Inflammatory macrophage treated with lipopolysaccharide for 1 hour (primary cell): ENCODE results near the gene PHF12.
A peak's percentile ranks its signal among the peaks of the same experiment; 100 is the strongest.

Source experiments
- DNase-seq, 2 donors: peaks; one replicate each; pipeline ENCODE4 v3.0.0-alpha.2; 2020 to 2022

The PHF12 gene

GRCh38 chr17:28900986-28901726, 50.2 kb downstream of the PHF12 start:
- DNase-seq, result no peak

DNA sequence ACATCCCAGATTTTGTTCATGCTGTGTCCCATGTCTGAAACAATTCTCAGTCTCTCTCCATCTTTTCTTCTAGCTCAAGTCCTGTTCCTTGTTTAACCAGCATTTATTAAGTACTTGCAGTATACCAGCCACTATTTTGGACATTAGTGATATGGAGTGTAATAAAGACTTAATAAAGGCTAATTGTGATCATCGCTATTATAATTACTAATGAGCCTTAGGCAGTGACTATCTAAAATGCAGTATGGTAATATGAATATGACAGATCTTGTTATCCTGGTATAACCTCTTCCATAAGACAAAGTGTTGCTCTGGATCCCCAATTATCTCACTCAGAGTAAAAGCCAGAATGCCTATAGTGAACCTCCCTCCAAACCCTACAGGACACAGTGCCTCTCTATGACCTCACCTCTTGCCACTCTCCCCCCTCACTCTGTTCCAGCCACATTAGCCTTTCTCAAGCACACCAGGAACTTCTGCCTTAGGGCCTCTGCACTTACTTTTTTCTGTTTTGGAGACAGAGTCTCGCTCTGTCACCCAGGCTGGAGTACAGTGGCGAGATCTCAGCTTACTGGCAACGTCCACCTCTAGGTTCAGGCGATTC, 52.0 kb downstream of the PHF12 start:
- no peak for DNase-seq

DNA sequence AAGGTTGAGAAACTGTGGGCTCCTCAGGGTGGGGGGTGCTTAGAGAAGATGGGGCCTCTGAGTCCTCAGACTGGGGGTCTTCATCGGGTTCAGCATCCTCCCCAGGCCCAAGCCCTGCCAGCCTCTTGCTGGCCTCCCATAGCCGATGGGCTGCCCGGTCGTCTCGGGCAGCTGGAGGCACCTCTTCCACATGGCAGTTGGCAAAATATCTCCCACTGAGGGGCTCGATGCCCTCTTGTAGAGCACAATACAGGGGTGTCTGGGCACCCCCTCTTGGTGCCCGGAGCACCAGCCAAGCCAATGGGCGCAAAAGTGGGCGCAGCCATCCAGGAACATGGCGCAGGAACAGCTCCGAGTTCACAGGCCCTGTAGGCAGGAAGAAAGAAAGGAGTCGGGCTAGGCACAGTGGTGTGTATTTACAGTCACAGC, 52.8 kb downstream of the PHF12 start:
- no peak for DNase-seq

DNA sequence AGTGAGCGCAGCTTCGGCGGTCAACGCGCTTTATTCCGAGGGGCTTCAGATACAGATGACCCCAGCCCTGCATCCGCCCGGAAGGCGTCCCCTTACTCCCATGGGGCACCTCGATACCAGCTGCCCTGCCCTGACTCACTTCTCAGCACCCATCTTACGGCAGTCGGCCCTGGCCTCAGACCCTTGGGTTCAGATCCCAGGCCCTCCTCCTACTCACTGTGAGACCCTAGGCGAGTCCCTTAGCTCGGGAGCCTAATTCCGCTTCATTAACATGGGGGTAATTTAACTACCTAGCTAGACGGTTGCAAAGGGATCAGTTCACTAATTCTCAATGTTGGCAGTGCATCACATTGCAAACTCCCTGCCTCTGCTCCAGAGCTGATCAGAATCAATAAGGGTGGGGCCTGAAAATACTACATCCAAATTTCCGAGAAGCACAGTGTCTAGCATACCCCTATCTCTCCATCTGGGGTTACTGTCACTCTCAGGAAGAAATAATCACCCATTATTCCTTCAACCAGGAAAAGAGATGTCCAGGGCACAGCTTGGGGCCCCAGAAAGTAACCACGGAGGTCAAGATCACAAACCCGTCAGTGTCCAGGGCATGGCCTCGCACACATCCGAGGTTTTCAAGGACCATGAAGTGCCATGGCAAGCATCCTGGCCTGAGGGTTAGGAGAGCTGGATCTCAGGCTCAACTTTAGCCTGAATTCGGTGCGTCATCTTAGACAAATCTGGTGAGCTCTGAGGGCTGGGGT, 53.4 kb downstream of the PHF12 start:
- no peak for DNase-seq

GRCh38 chr17:28896884-28897768, 54.2 kb downstream of the PHF12 start, which contains the start of gene FLOT2:
TSS of gene FLOT2 (minus strand) at chr17:28897733. CDS start at chr17:28897574, 159 bp downstream.
- peak; percentile 89 to 94 for DNase-seq

DNA sequence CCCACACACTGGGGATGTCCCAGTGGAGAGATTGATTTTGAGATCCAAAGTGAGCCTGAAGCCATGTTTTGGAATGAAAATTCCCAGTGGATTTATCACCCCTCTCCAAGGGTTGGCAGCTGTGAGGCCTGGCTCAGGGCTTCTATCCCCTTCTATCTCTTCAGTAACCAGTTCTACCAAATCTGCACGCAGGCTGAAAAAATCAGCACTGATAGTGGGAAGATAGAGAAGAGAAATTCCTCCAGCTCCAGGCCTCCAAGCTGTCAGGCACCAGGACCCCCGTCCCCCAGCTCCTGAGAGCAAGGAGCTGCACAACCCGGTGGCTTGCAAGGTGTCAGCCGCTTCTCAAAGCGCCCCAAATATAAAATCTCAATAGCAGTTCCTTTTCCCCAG, 54.8 kb downstream of the PHF12 start:
- DNase-seq, result no peak

- peak in 1 of 2 donors; percentile 12 for DNase-seq
Observed at GRCh38 chr17:28895794-28896447, 55.4 kb downstream of the PHF12 start.

GRCh38 chr17:28893248-28894183, 57.8 kb downstream of the PHF12 start:
- peak; percentile 82 to 88 for DNase-seq

DNA sequence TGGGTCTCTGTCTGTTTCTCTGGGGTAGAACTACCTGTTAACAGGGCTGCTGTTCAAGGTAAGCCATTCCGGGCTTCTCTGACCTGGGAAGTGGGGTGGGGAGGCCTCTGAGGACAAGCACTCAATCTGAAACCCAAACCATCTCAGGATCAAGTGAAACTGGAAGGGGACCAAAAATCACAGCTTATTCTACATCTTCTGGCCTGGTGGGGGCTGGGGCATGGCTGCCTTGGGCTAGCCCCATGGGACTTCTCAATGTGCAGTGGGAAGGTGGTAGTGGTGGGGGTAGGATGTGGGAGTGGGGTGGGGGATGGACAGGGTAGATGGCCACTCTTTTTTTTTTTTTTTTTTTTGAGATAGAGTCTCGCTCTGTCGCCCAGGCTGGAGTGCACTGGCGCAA, 59.3 kb downstream of the PHF12 start:
- no peak for DNase-seq

GRCh38 chr17:28891201-28891600, 60.1 kb downstream of the PHF12 start:
- DNase-seq, result no peak

DNA sequence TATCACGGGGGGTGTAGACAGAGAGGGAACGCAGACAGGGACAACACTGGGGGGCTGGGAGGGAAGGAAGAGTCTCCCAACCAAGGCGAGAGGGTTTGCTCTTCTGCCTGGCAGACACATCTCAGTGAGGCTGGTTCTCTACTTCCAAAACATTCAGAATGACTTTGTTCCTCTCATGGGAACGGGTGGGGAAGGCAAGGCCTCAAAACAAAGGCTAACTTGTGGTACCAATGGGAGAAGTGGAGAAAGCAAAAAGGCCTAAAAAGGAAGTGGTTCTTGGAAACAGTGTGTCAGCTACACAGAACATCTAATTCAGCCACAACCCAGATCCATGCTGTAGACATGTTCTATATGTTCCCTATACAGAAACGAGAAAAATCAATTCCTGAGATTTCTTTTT, 61.3 kb downstream of the PHF12 start:
- DNase-seq, result peak in 1 of 2 donors; percentile 38

DNA sequence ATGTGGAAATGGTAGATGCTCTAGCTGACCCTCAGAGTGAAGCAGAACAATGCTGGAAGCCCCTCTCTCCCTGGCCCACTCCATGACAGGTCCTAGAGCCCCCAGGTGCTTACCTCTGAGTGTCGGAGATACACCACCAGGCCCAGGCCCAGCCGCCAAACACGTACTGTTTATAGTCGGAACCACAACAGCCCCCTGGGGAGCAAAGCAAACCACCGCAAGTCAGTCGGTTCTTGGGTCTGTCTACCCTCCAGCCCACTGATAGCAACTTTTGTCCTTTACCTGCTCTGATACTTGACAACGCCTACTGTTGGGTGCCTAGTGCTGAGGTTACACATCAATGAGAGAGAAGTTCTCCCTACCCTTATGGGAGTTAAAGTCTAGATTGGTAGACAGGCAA, 62.5 kb downstream of the PHF12 start:
- no peak for DNase-seq

GRCh38 chr17:28887871-28888471, 63.3 kb downstream of the PHF12 start:
- peak; percentile 31 to 44 for DNase-seq

DNA sequence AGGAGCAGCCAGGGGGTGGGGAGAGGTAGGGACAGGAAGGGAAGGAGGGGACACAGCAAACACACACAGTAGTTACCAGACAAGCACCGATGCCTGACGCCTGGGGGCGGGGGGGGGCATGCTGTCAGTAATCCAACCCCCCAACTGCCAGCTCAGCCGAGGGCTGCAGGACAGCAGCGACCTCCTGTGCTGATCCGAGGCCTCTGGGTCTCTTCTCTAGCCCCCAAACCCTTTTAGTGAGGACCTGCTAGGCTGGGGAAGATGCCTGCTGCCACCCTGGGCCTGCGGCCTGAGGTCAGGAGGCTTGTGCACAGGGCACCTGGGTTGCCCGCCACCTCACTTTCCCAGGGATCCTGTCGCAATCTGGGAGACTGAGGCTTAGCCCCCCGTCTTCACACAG, 65.4 kb downstream of the PHF12 start:
- no peak for DNase-seq

GRCh38 chr17:28885363-28885762, 66.0 kb downstream of the PHF12 start:
- DNase-seq, result no peak

DNA sequence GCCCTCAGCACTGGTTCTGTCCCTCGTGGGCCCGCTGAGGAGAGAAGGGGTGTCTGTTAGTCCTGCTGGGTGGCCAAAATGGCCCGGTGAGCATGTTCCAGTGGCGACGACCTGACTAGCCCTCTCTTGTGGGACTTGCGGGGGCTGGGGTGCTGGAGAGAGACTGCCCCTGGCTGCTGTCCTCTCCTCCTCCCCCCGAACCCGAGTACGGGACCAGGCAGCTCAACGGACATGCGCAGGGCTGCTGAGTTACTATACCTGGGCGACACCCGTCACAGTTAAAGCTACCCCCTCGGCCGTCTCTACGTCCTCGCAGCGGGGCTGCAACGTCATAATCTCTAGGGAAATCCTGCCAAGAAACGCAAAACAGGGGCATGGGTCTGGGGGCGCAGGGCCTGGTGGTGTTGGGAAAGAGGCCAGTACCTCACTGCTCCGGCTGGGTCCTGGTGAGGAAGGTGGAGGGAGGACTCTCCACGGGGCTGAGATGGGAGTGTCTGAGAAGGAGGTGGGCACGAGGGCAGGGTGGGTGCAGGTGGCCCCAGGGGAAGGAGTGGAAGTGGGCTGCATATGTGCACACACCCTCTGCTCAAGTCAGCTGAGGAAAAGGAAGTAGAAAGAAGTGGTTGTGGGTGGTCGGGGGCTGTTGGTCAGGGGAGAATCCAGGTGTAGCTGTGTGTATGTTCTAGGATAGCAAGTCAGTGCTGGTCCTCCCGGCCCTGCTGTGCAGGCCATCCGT, 67.2 kb downstream of the PHF12 start:
- DNase-seq, result no peak

GRCh38 chr17:28882154-28882895, 69.0 kb downstream of the PHF12 start:
- no peak for DNase-seq

GRCh38 chr17:28881533-28882056, 69.7 kb downstream of the PHF12 start:
- DNase-seq, result no peak

DNA sequence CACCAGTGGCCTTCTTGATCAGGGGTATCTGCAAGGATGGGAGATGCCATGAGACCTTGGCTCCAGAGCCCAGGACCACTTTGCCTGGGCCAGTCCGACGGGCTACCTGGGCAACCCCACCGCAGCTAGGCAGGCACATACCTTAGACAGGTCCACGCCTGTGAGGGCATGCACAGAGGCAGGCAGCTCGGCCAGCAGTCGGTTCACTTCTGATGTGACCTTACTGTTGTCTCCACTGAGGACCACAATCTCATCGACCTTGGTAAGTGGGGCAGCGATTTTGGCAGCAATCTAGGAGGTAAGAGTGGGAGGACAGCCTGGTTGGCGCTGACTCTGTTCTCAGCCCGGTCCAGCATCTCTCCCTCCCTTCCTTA, 70.8 kb downstream of the PHF12 start:
- no peak for DNase-seq
